Measurements from ENCODE around the gene MARK1.

The MARK1 gene

GRCh38 chr1:220575718-220576497 is 48.0 kb downstream of the MARK1 start:
- no peak for DNase-seq
- Histone ChIP-seq H3K4me1 (no peaks in the 10 kb centered on the region), H3K27me3 (no peaks in the 10 kb centered on the region)

GRCh38 chr1:220577926-220578325 is 50.0 kb downstream of the MARK1 start:
- H3K27me3 ChIP-seq, result no peaks in the 10 kb centered on the region
- H3K4me1 ChIP-seq, result no peaks in the 10 kb centered on the region
- no peaks in the 10 kb centered on the region for H3K9me3 ChIP-seq
- no peaks in the 10 kb centered on the region for H3K36me3 ChIP-seq
- TF ChIP-seq, protein P1, sequence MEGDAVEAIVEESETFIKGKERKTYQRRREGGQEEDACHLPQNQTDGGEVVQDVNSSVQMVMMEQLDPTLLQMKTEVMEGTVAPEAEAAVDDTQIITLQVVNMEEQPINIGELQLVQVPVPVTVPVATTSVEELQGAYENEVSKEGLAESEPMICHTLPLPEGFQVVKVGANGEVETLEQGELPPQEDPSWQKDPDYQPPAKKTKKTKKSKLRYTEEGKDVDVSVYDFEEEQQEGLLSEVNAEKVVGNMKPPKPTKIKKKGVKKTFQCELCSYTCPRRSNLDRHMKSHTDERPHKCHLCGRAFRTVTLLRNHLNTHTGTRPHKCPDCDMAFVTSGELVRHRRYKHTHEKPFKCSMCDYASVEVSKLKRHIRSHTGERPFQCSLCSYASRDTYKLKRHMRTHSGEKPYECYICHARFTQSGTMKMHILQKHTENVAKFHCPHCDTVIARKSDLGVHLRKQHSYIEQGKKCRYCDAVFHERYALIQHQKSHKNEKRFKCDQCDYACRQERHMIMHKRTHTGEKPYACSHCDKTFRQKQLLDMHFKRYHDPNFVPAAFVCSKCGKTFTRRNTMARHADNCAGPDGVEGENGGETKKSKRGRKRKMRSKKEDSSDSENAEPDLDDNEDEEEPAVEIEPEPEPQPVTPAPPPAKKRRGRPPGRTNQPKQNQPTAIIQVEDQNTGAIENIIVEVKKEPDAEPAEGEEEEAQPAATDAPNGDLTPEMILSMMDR (IDR thresholded peaks at IDR 0.05; ENCODE audit: low read depth, low read length), result no peak
- DNase-seq, result no peak
- H3K4me3 ChIP-seq (ENCODE audit: low read depth, low read length), result no peak overlapping the region

More at GRCh38 chr1:220575718-220576497, 48.0 kb downstream of the MARK1 start:
- Histone ChIP-seq H3K9me3 (no peaks in the 10 kb centered on the region), H3K36me3 (no peaks in the 10 kb centered on the region), H3K4me3 (ENCODE audit: low read depth, low read length) (no peak overlapping the region)
- TF ChIP-seq, protein P1 (IDR thresholded peaks at IDR 0.05; ENCODE audit: low read depth, low read length), result no peak

DNA sequence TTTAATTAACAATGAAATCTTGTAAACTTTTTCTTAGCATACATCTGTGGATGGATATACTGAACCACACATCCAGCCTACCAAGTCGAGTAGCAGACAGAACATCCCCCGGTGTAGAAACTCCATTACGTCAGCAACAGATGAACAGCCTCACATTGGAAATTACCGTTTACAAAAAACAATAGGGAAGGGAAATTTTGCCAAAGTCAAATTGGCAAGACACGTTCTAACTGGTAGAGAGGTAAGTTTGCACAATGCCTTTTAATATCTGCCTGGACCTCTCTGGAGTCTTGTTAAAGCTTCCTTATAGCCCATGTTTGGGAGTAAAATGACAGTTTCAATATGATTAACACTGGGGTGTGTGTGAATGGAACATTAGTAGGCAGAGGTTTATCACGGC is 51.4 kb downstream of the MARK1 start:
- H3K4me3 ChIP-seq (ENCODE audit: low read depth, low read length), result no peak overlapping the region
- no peaks in the 10 kb centered on the region for H3K9me3 ChIP-seq
- no peaks in the 10 kb centered on the region for H3K36me3 ChIP-seq
- no peaks in the 10 kb centered on the region for H3K27me3 ChIP-seq
- no peaks in the 10 kb centered on the region for H3K4me1 ChIP-seq
- DNase-seq, result no peak
- TF ChIP-seq, protein P1 (IDR thresholded peaks at IDR 0.05; ENCODE audit: low read depth, low read length), result no peak

- H3K27me3 ChIP-seq, result no peaks in the 10 kb centered on the region
- H3K4me3 ChIP-seq (ENCODE audit: low read depth, low read length), result no peak overlapping the region
- TF ChIP-seq, protein P1 (IDR thresholded peaks at IDR 0.05; ENCODE audit: low read depth, low read length), result no peak
- DNase-seq, result no peak
- H3K9me3 ChIP-seq, result no peaks in the 10 kb centered on the region
- H3K36me3 ChIP-seq, result no peaks in the 10 kb centered on the region
- H3K4me1 ChIP-seq, result no peaks in the 10 kb centered on the region
Observed at GRCh38 chr1:220592714-220593113, 64.8 kb downstream of the MARK1 start.

GRCh38 chr1:220594356-220594755 is 66.4 kb downstream of the MARK1 start:
- TF ChIP-seq, protein P1 (IDR thresholded peaks at IDR 0.05; ENCODE audit: low read depth, low read length), result no peak
- H3K36me3 ChIP-seq, result no peaks in the 10 kb centered on the region

GRCh38 chr1:220595179-220595578 is 67.2 kb downstream of the MARK1 start:
- Histone ChIP-seq H3K9me3 (no peaks in the 10 kb centered on the region), H3K4me1 (no peaks in the 10 kb centered on the region), H3K27me3 (no peaks in the 10 kb centered on the region), H3K4me3 (ENCODE audit: low read depth, low read length) (no peak overlapping the region), H3K36me3 (no peaks in the 10 kb centered on the region)
- TF ChIP-seq, protein P1 (IDR thresholded peaks at IDR 0.05; ENCODE audit: low read depth, low read length), result no peak
- DNase-seq, result no peak

More at GRCh38 chr1:220594356-220594755, 66.4 kb downstream of the MARK1 start:
- no peak for DNase-seq
- Histone ChIP-seq H3K27me3 (no peaks in the 10 kb centered on the region), H3K9me3 (no peaks in the 10 kb centered on the region), H3K4me3 (ENCODE audit: low read depth, low read length) (no peak overlapping the region), H3K4me1 (no peaks in the 10 kb centered on the region)
